GM23338 (cell line): ENCODE results near the gene OLFM1. TPM values are rescaled to one million over a fixed set of nuclear protein-coding genes. Genes with fewer than 3 reads are reported as not detected.

ENCODE experiments used
- ATAC-seq: fragments of 200-7000 bp; cut with Tn5 transposase; 3 replicates; pipeline ENCODE4 v1.9.1; 2020
- DNase-seq: peaks from one replicate; pipeline ENCODE4 v3.0.0-alpha.2; 2015; ENCODE audit warnings: low spot score
- H2AFZ ChIP-seq: fragments of 200-600 bp; sonication (generic); 2 replicates; pipeline ENCODE4 v1.8.0; 2016; ENCODE audit warnings: antibody characterized with exemption, mild to moderate bottlenecking, moderate library complexity
- H3F3A ChIP-seq: fragments of 200-600 bp; sonication (generic); replicated peaks from 2 replicates; pipeline ENCODE4 v1.8.0; 2017; ENCODE audit warnings: antibody characterized with exemption, mixed run types, low read depth
- H3K27ac ChIP-seq: fragments of 200-600 bp; sonication (generic); 2 replicates; pipeline ENCODE4 v1.6.1; 2016; ENCODE audit warnings: low read depth
- H3K27me3 ChIP-seq: fragments of 200-600 bp; sonication (generic); 2 replicates; pipeline ENCODE4 v1.8.0; 2016; ENCODE audit warnings: mild to moderate bottlenecking, mixed run types, moderate library complexity; ENCODE audit not compliant: insufficient read depth
- H3K36me3 ChIP-seq: fragments of 200-600 bp; sonication (generic); 2 replicates; pipeline ENCODE4 v1.8.0; 2016; ENCODE audit warnings: mild to moderate bottlenecking; ENCODE audit not compliant: insufficient read depth
- H3K4me1 ChIP-seq: fragments of 200-600 bp; sonication (generic); 2 replicates; pipeline ENCODE4 v1.8.0; 2016; ENCODE audit warnings: mild to moderate bottlenecking, moderate library complexity; ENCODE audit not compliant: insufficient read depth
- H3K4me2 ChIP-seq: fragments of 200-600 bp; sonication (generic); 2 replicates; pipeline ENCODE4 v1.7.1; 2017; ENCODE audit warnings: mixed run types
- H3K4me3 ChIP-seq: fragments of 200-600 bp; sonication (generic); 2 replicates; pipeline ENCODE4 v1.6.1; 2016; ENCODE audit warnings: mixed run types
- H3K79me2 ChIP-seq: fragments of 200-600 bp; sonication (generic); replicated peaks from 2 replicates; pipeline ENCODE4 v1.8.0; 2017; ENCODE audit warnings: mild to moderate bottlenecking; ENCODE audit not compliant: insufficient read depth
- H3K9me2 ChIP-seq: fragments of 200-600 bp; sonication (generic); 2 replicates; pipeline ENCODE4 v1.8.0; 2017; ENCODE audit not compliant: insufficient read depth
- H4K20me1 ChIP-seq: fragments of 200-600 bp; sonication (generic); replicated peaks from 2 replicates; pipeline ENCODE4 v1.8.0; 2017; ENCODE audit warnings: mild to moderate bottlenecking; ENCODE audit not compliant: insufficient read depth
- H3K27ac Mint-ChIP-seq: 2 replicates; pipeline ENCODE4 v1.8.0; 2020; ENCODE audit warnings: inconsistent platforms, mild to moderate bottlenecking, moderate library complexity, mixed read lengths
- H3K27me3 Mint-ChIP-seq: 3 replicates; pipeline ENCODE4 v1.8.0; 2022; ENCODE audit warnings: low read depth, mild to moderate bottlenecking, moderate library complexity, mixed read lengths, inconsistent platforms; ENCODE audit not compliant: insufficient read depth, poor library complexity
- H3K36me3 Mint-ChIP-seq: 3 replicates; pipeline ENCODE4 v1.8.0; 2021; ENCODE audit warnings: low read depth, mild to moderate bottlenecking, inconsistent platforms, moderate library complexity, mixed read lengths
- H3K4me1 Mint-ChIP-seq: 3 replicates; pipeline ENCODE4 v1.8.0; 2020; ENCODE audit warnings: mild to moderate bottlenecking, inconsistent platforms, mixed read lengths
- H3K4me3 Mint-ChIP-seq: 3 replicates; pipeline ENCODE4 v1.8.0; 2021; ENCODE audit warnings: moderate library complexity, mild to moderate bottlenecking, inconsistent platforms, mixed read lengths
- H3K9me3 Mint-ChIP-seq: 3 replicates; pipeline ENCODE4 v1.8.0; 2020; ENCODE audit warnings: moderate library complexity, mild to moderate bottlenecking, inconsistent platforms, mixed read lengths
- CREB1 ChIP-seq: fragments of 250-450 bp; sonication (Bioruptor Pico); IDR thresholded peaks from 2 replicates; pipeline ENCODE4 v1.5.0; 2020; ENCODE audit warnings: low read depth, mild to moderate bottlenecking, moderate library complexity
- CTCF ChIP-seq, 2 experiments: fragments of 200-600 bp in 1 of 2; sonication (generic) in 1 of 2; conservative IDR thresholded peaks; 2 replicates each; pipeline versions ENCODE4 v1.5.1 to v1.6.1; 2016 to 2017; ENCODE audit warnings: antibody characterized with exemption in 2 of 2, low read depth in 2 of 2, mild to moderate bottlenecking in 2 of 2, moderate library complexity in 1 of 2
- ETS1 ChIP-seq: IDR thresholded peaks from 2 replicates; pipeline ENCODE4 v1.6.1; 2016; ENCODE audit warnings: antibody characterized with exemption
- EZH2 ChIP-seq: fragments of 200-600 bp; sonication (generic); IDR thresholded peaks from one replicate; pipeline ENCODE4 v1.8.0; 2017; ENCODE audit warnings: antibody characterized with exemption, mild to moderate bottlenecking, low read depth; ENCODE audit not compliant: unreplicated experiment
- EZH2phosphoT487 ChIP-seq: fragments of 200-600 bp; sonication (generic); IDR thresholded peaks from one replicate; pipeline ENCODE4 v1.8.1; 2018; ENCODE audit warnings: antibody characterized with exemption; ENCODE audit not compliant: unreplicated experiment
- JUNB ChIP-seq: IDR thresholded peaks from one replicate; pipeline ENCODE4 v1.6.1; 2016; ENCODE audit warnings: antibody characterized with exemption; ENCODE audit not compliant: unreplicated experiment
- NANOG ChIP-seq: IDR thresholded peaks from 2 replicates; pipeline ENCODE4 v1.6.1; 2016; ENCODE audit warnings: antibody characterized with exemption, borderline replicate concordance
- POLR2AphosphoS5 ChIP-seq: IDR thresholded peaks from 2 replicates; pipeline ENCODE4 v1.6.1; 2016; ENCODE audit warnings: antibody characterized with exemption, low read depth
- REST ChIP-seq: IDR thresholded peaks from one replicate; pipeline ENCODE4 v1.6.1; 2018; ENCODE audit warnings: antibody characterized with exemption; ENCODE audit not compliant: unreplicated experiment
- STAT1 ChIP-seq: IDR thresholded peaks from one replicate; pipeline ENCODE4 v1.6.1; 2016; ENCODE audit warnings: antibody characterized with exemption; ENCODE audit not compliant: unreplicated experiment
- ZNF114 ChIP-seq: fragments of 250-450 bp; sonication (Bioruptor Pico); IDR thresholded peaks from 2 replicates; pipeline ENCODE4 v1.5.0; 2020; ENCODE audit warnings: mild to moderate bottlenecking, moderate library complexity
- ZNF331 ChIP-seq: fragments of 250-450 bp; sonication (Bioruptor Pico); IDR thresholded peaks from 2 replicates; pipeline ENCODE4 v1.5.0; 2020; ENCODE audit warnings: low read depth, mild to moderate bottlenecking, moderate library complexity
- ZNF462 ChIP-seq: fragments of 250-450 bp; sonication (Bioruptor Pico); IDR thresholded peaks from 2 replicates; pipeline ENCODE4 v1.5.0; 2020; ENCODE audit warnings: mild to moderate bottlenecking, moderate library complexity
- polyA plus RNA-seq: library from polyadenylated mRNA; unstranded; fragments of >200 nt; fragmentation: Nextera tagmentation; extraction: Ambion mirVana; gene quantifications from 2 replicates; pipeline ENCODE4 v1.2.1, GENCODE V29; 2016
- total RNA-seq: library from RNA; depleted of rRNA; stranded (reverse); fragments of >200 nt; shearing (Covaris generic); gene quantifications from 2 replicates; pipeline ENCODE4 v1.2.3, GENCODE V29; 2014

OLFM1 gene
- total and polyA plus RNA-seq, 2 experiments from 2014 or later = 20.6 to 40.1 TPM

GRCh38 chr9:135106551-135107270, 19.2 kb downstream of the OLFM1 start:
- H3K36me3 ChIP-seq = no peaks in the 10 kb centered on the region
- no peak overlapping the region for H3K27ac ChIP-seq
- ATAC-seq (no peak), DNase-seq (no peak)
- H3K36me3 Mint-ChIP-seq = peaks cover 4% of the 10 kb centered on the region; the same call in 1 of the 3 replicates
- peaks cover 9% of the 10 kb centered on the region; the same call in 1 of the 2 replicates for H3K4me1 ChIP-seq
- H2AFZ ChIP-seq = no peak overlapping the region
- H3K4me3 Mint-ChIP-seq = no peak overlapping the region
- H3K4me3 ChIP-seq = no peak overlapping the region
- H3K79me2 ChIP-seq = no peaks in the 10 kb centered on the region
- peaks cover 8% of the 10 kb centered on the region for H3K27me3 Mint-ChIP-seq
- no peaks in the 10 kb centered on the region; the same call in 2 of the 3 replicates for H3K9me3 Mint-ChIP-seq
- no peak overlapping the region for H3K4me2 ChIP-seq
- no peaks in the 10 kb centered on the region for H4K20me1 ChIP-seq
- no peaks in the 10 kb centered on the region for H3K27me3 ChIP-seq
- H3F3A ChIP-seq = no peaks in the 10 kb centered on the region
- peaks cover 25% of the 10 kb centered on the region for H3K4me1 Mint-ChIP-seq
- no peaks in the 10 kb centered on the region for H3K9me2 ChIP-seq
- TF ChIP-seq CREB1 (no peak), NANOG (no peak), POLR2AphosphoS5 (no peak), ZNF462 (CRISPR knock-in tag) (no peak), ETS1 (no peak), CTCF (conservative IDR thresholded peaks at IDR 0.05; ENCODE audit: low read depth in 2 of 2) (no peak), STAT1 (no peak), EZH2 (no peak), ZNF331 (CRISPR knock-in tag) (no peak), ZNF114 (CRISPR knock-in tag) (no peak), JUNB (no peak), EZH2phosphoT487 (no peak), REST (no peak)
- H3K27ac Mint-ChIP-seq = no peak overlapping the region
